ENCODE results near the gene PSMD7. TPM values are rescaled to one million over a fixed set of nuclear protein-coding genes. Genes with fewer than 3 reads are reported as not detected.
A peak's percentile ranks its signal among the peaks of the same experiment; 100 is the strongest.

Gene PSMD7
- total RNA-seq, 1 experiment from 2014 or later = 152 TPM

DNA sequence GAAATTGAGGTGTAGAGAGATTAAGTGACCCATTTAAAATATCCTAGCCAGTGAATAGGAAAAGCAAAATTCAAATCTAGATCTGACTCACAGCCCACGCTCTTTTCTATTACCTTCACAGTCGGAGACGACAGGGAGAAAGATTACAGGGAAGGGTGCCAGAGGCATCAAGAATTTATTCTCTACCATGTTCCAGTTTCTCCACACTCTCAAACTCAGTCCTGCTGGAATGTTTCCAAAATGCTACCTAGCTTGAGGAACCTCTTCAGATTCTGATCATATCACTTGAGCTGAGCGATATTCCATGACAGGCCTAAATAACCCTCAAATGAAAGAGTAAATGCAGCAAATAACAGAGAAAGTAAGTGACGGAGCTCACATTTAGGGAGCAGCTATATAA, 5.4 kb upstream of the PSMD7 start:
- Mint-ChIP-seq H3K4me3 (ENCODE audit: low read depth, unreplicated experiment) (no peak overlapping the region), H3K27me3 (ENCODE audit: unreplicated experiment) (no peaks in the 10 kb centered on the region), H3K27ac (ENCODE audit: unreplicated experiment) (no peak overlapping the region), H3K9me3 (ENCODE audit: low read depth, unreplicated experiment) (no peaks in the 10 kb centered on the region), H3K4me1 (ENCODE audit: low read depth, unreplicated experiment) (peaks cover 35% of the 10 kb centered on the region), H3K36me3 (ENCODE audit: insufficient read depth, unreplicated experiment) (peaks cover 8% of the 10 kb centered on the region)
- CTCF ChIA-PET = interaction anchor here (1.0 to 1.1 kb wide), 2 partner anchors 17 to 65 kb away, joined by 3 to 4 read pairs; no protein-coding TSS in a partner anchor
- no peak for TF ChIP-seq CTCF (IDR thresholded peaks at IDR 0.05; ENCODE audit: unreplicated experiment)
- intact Hi-C loops (cut with micrococcal nuclease; ENCODE audit: unreplicated experiment) = no loop called here
- DNase-seq = no peak
- BruUV-seq (replicated peaks) = no TSS peak

- intact Hi-C loops (cut with micrococcal nuclease; ENCODE audit: unreplicated experiment) = no loop called here
- CTCF ChIA-PET = interaction anchor here (1.0 to 1.1 kb wide), 2 partner anchors 18 to 65 kb away, joined by 3 to 4 read pairs; no protein-coding TSS in a partner anchor
- DNase-seq = peak; percentile 13
- no TSS peak for BruUV-seq (replicated peaks)
- H3K9me3 Mint-ChIP-seq (ENCODE audit: low read depth, unreplicated experiment) = no peaks in the 10 kb centered on the region
- no peaks in the 10 kb centered on the region for H3K27me3 Mint-ChIP-seq (ENCODE audit: unreplicated experiment)
- H3K27ac Mint-ChIP-seq (ENCODE audit: unreplicated experiment) = peak overlapping the region; percentile 8
- no peak for TF ChIP-seq CTCF (IDR thresholded peaks at IDR 0.05; ENCODE audit: unreplicated experiment)
- no peak overlapping the region for H3K4me3 Mint-ChIP-seq (ENCODE audit: low read depth, unreplicated experiment)
- H3K36me3 Mint-ChIP-seq (ENCODE audit: insufficient read depth, unreplicated experiment) = peaks cover 13% of the 10 kb centered on the region
- peaks cover 38% of the 10 kb centered on the region for H3K4me1 Mint-ChIP-seq (ENCODE audit: low read depth, unreplicated experiment)
These were observed 4.9 kb upstream of the PSMD7 start for GRCh38 chr16:74291577-74292208.

GRCh38 chr16:74296104-74296431, 546 bp upstream of the PSMD7 start:
- H3K36me3 Mint-ChIP-seq (ENCODE audit: insufficient read depth, unreplicated experiment) = peaks cover 54% of the 10 kb centered on the region
- TSS peak; percentile 71 for BruUV-seq (replicated peaks)
- no peaks in the 10 kb centered on the region for H3K9me3 Mint-ChIP-seq (ENCODE audit: low read depth, unreplicated experiment)
- no peak for DNase-seq
- CTCF ChIA-PET = interaction anchor here (0.6 to 1.4 kb wide), 2 partner anchors 21 to 404 kb away, joined by 4 to 8 read pairs; no protein-coding TSS in a partner anchor
- no peaks in the 10 kb centered on the region for H3K27me3 Mint-ChIP-seq (ENCODE audit: unreplicated experiment)
- peaks cover 35% of the 10 kb centered on the region for H3K4me1 Mint-ChIP-seq (ENCODE audit: low read depth, unreplicated experiment)
- intact Hi-C loops (cut with micrococcal nuclease; ENCODE audit: unreplicated experiment) = no loop called here
- no peak for TF ChIP-seq CTCF (IDR thresholded peaks at IDR 0.05; ENCODE audit: unreplicated experiment)
- peak overlapping the region; percentile 82 for H3K4me3 Mint-ChIP-seq (ENCODE audit: low read depth, unreplicated experiment)
- peak overlapping the region; percentile 92 for H3K27ac Mint-ChIP-seq (ENCODE audit: unreplicated experiment)

- peaks cover 65% of the 10 kb centered on the region for H3K36me3 Mint-ChIP-seq (ENCODE audit: insufficient read depth, unreplicated experiment)
- H3K9me3 Mint-ChIP-seq (ENCODE audit: low read depth, unreplicated experiment) = no peaks in the 10 kb centered on the region
- no peaks in the 10 kb centered on the region for H3K27me3 Mint-ChIP-seq (ENCODE audit: unreplicated experiment)
- BruUV-seq (replicated peaks) = no TSS peak
- intact Hi-C loops (cut with micrococcal nuclease; ENCODE audit: unreplicated experiment) = no loop called here
- DNase-seq = peak; percentile 43
- peaks cover 24% of the 10 kb centered on the region for H3K4me1 Mint-ChIP-seq (ENCODE audit: low read depth, unreplicated experiment)
- CTCF ChIA-PET = interaction anchor here (0.6 to 1.5 kb wide), 4 partner anchors 10 to 26 kb away, joined by 3 to 7 read pairs (median 4); no protein-coding TSS in a partner anchor
- H3K4me3 Mint-ChIP-seq (ENCODE audit: low read depth, unreplicated experiment) = peak overlapping the region; percentile 82
- no peak for TF ChIP-seq CTCF (IDR thresholded peaks at IDR 0.05; ENCODE audit: unreplicated experiment)
- H3K27ac Mint-ChIP-seq (ENCODE audit: unreplicated experiment) = peak overlapping the region; percentile 92
These were observed 591 bp downstream of the PSMD7 start for GRCh38 chr16:74297145-74297665.
